Amniotic epithelial cell (primary cell): ENCODE data around the gene PRKX.
A peak's percentile ranks its signal among the peaks of the same experiment; 100 is the strongest.
"Not testable (repeated sequence)": the region's sequence is repeated elsewhere in the genome, so short reads cannot be mapped to it uniquely, and the experiment has no call there.

ENCODE experiments used
- DNase-seq: peaks from one replicate; pipeline ENCODE4 v3.0.0-alpha.2; 2010; ENCODE audit warnings: low read depth

PRKX gene

GRCh38 chrX:3653111-3653510, 60.3 kb downstream of the PRKX start:
- no peak for DNase-seq

GRCh38 chrX:3651277-3651676, 62.2 kb downstream of the PRKX start:
- DNase-seq: peak; percentile 13

- no peak for DNase-seq
Observed at GRCh38 chrX:3648084-3648483, 65.4 kb downstream of the PRKX start.

- DNase-seq: not testable (repeated sequence)
Observed at GRCh38 chrX:3639858-3640631, 73.4 kb downstream of the PRKX start.

- DNase-seq: no peak
Observed at GRCh38 chrX:3639236-3639635, 74.2 kb downstream of the PRKX start.

- DNase-seq: peak; percentile 12
Observed at GRCh38 chrX:3638280-3638873, 75.1 kb downstream of the PRKX start.

GRCh38 chrX:3636803-3637202, 76.6 kb downstream of the PRKX start:
- no peak for DNase-seq

- DNase-seq: no peak
Observed at GRCh38 chrX:3631196-3631595, 82.3 kb downstream of the PRKX start.

GRCh38 chrX:3627594-3627993, 85.9 kb downstream of the PRKX start:
- no peak for DNase-seq

- no peak for DNase-seq
Observed at GRCh38 chrX:3621414-3621813, 92.0 kb downstream of the PRKX start.

GRCh38 chrX:3611744-3612143, 101.7 kb downstream of the PRKX start:
- DNase-seq: not testable (repeated sequence)

- DNase-seq: peak; percentile 90
Observed at GRCh38 chrX:3609810-3610209, 103.6 kb downstream of the PRKX start.

- no peak for DNase-seq
Observed at GRCh38 chrX:3603026-3603661, 110.3 kb downstream of the PRKX start.

GRCh38 chrX:3599802-3600430, 113.5 kb downstream of the PRKX start:
- DNase-seq: no peak

GRCh38 chrX:3598709-3599108, 114.7 kb downstream of the PRKX start:
- no peak for DNase-seq

- DNase-seq: no peak
Observed at GRCh38 chrX:3598046-3598605, 115.3 kb downstream of the PRKX start.

- no peak for DNase-seq
Observed at GRCh38 chrX:3592184-3592583, 121.3 kb downstream of the PRKX start.

- DNase-seq: no peak
Observed at GRCh38 chrX:3589474-3589873, 124.0 kb downstream of the PRKX start.

- DNase-seq: no peak
Observed at GRCh38 chrX:3585719-3586118, 127.7 kb downstream of the PRKX start.

- DNase-seq: no peak
Observed at GRCh38 chrX:3584415-3584996, 128.9 kb downstream of the PRKX start.

- no peak for DNase-seq
Observed at GRCh38 chrX:3582451-3582850, 131.0 kb downstream of the PRKX start.

GRCh38 chrX:3581609-3582108, 131.8 kb downstream of the PRKX start:
- no peak for DNase-seq
